Endometrial microvascular endothelial cells (primary cell): ENCODE results near the gene RFC3. TPM values are rescaled to one million over a fixed set of nuclear protein-coding genes. Genes with fewer than 3 reads are reported as not detected.
"Not testable (repeated sequence)": the region's sequence is repeated elsewhere in the genome, so short reads cannot be mapped to it uniquely, and the experiment has no call there.

ENCODE experiments used
- in situ Hi-C: cut with HindIII; loops from 2 replicates; pipeline ENCODE4 v1.10.0; 2017; ENCODE audit warnings: low sequenced_read_pairs, low pct_unique_long_range_greater_than_20kb; ENCODE audit errors: inconsistent ontology term
- total RNA-seq: library from RNA; depleted of rRNA; stranded (reverse); fragments of >200 nt; gene quantifications from one replicate; pipeline ENCODE4 v1.2.3, GENCODE V29; 2015; ENCODE audit errors: inconsistent ontology term

The RFC3 gene
- total RNA-seq, 1 donor from 2014 or later = 23.6 TPM

DNA sequence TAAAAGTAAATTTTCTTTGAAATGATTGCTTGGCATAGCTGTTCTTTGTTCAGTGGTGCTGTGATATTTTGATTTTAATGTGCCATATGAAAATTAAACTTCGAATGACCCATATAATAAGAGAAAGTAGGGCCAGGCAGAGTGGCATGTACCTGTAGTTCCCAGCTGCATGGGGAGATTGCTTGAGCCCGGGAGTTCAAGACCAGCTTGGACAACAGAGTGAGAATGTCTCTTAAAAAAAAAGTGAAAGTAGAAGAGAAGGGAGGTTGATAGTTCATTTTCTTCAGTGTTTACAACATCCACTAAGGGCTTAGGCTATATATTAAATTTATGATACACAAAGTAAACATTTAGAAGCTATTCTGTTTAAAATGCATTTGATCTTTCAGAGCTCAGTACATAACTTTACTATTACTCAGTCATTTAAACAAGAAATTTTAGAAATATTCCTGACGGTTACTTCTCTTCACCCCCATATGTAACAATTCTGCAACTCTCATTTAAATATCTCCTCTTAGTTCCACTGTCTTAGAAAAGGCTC is 17.2 kb upstream of the RFC3 start:
- in situ Hi-C loops = no loop called here

DNA sequence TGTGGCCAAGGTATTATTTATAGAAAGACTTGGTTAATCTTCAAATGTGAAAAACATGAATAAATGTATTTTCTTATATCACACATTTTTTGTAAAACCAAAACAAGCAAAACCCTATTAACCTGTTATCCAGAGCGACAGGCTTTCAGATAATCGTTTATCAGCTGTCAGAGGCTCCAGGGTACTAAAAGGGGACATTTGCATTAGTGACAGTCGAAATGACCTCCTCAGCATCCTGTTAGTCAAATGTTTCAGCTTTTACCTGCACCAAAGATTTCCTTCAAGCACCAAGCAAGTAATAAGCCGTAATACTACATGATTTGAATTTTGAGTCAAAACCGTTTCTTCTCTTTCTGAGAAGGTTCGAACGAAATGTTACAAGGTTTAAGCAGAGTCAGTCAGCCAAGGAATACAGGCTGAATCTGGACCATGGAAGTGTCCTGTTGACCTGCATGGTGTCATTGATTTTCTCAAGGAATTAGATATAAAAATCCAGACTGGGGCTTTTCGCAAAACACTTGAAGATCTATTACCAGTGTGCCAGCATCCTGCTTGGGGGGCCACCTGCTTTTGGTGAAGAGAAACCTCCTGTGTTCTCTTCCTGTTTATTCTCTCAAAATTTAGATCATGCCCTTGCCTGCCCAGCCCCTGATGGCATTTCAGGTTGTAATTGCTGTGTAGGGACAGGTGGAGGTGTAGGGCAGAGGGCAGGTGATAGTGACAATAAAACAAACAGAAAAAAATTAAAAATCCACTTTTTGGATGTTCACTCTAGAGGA is 11.3 kb upstream of the RFC3 start:
- in situ Hi-C loops = no loop called here

DNA sequence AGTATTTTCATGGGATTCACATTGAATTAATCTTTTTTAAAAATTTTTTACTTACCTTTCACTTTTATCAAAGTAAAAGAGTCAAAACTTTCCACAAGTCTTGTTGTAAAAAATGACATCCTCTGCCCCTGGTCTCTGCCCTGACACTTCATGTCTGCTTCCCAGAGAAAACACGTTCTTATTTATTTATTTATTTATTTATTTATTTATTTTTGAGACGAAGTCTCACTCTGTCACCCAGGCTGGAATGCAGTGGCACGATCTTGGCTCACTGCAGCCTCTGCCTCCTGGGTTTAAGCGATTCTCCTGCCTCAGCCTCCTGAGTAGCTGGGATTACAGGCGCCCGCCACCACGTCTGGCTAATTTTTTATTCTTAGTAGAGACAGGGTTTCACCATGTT is 5.1 kb upstream of the RFC3 start:
- in situ Hi-C loops = not testable (repeated sequence)

DNA sequence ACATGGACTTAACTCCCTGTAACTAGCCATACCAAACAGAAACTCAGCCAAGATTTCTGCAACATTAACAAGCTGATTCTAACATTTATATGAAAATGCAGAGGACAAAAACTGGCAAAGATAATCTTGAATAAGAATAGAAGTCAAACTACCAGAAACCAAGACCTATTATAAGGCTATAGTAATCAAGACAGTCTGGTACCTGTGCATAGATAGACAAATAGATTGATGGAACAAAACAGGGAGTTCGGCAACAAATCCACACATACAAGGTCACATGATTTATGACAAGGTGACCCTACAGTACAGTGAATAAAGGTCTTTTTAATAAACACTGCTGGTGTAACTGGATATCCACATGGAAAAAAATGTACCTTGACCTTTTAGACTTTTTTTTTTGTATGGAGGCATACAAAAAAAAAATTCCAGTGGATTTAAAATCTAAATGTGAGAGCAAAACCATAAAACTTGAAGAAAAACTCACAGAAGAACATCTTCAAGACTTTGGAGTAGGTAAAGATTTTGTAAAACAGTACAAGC is 2.9 kb upstream of the RFC3 start:
- in situ Hi-C loops = no loop called here

DNA sequence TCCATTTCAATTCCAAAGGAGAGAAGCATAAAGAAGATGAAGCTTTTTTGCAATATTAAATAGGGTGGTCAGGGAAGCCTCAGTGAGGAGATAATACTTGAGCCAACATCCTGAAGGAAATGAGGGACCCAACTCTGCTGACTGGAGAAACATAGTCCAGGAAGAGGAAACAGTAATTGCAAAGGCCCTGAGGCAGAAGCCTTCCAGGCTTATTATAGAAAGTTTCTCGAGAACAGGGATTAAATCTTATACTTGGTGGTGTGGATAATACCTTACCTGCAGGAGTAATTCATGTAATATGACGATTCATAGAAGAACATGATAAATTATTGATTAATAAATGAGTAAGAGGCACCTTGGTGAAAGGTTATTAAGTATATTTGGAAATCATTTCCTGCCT is 1.0 kb upstream of the RFC3 start:
- in situ Hi-C loops = no loop called here

DNA sequence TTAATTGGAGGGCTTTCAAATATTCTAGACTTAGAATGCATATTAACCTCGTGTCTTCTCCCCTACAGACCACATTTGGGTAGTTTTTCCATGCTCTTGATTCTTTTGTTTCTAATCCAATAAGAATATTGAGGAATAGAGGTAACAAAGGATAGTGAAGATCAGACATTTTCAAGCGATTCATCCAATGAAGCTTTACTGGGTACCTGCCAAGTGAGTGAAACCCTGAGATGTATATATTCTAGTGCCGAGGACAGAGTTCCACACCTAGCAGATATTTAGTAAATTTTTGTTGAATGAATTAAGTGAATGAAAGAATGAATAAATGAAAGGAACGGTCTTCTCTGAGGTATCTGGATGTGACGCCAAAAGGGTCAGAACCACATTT is 442 bp upstream of the RFC3 start:
- in situ Hi-C loops = no loop called here

DNA sequence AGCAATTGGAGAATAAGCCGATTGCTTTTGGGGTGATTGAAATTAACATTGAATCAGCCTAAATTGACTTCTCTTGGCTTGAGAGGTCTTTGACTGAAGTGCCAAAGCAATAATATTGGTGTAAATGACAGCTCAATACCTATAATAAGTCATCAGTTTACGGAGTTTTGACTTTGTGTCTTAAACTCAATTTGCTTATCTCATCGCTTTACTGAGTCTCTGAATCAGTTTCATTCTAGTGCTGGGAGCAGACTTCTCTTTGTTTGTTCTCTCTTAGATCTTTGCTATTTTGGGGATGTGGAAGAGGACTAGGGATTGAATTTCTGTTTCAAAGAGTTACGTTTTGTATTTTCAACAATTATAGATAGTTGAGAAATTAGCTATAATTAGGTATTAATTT is 7.1 kb downstream of the RFC3 start:
- in situ Hi-C loops = no loop called here

DNA sequence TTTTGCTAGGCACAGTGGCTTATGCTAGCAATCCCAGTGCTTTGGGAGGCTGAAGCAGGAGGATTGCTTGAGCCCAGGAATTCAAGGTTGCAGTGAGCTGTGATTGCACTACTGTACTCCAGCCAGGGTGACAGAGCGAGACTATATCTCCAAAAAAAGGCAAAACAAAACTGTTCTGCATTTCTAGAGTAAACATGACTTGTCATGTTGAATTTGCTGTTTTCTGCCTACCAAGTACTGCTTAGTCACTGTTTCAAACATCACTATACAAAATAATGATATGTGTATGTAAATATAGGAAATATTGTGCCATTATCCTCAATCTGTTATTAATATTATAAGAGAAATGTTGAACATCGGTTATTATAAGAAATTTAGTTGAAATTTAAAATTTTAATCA is 9.2 kb downstream of the RFC3 start:
- in situ Hi-C loops = no loop called here

DNA sequence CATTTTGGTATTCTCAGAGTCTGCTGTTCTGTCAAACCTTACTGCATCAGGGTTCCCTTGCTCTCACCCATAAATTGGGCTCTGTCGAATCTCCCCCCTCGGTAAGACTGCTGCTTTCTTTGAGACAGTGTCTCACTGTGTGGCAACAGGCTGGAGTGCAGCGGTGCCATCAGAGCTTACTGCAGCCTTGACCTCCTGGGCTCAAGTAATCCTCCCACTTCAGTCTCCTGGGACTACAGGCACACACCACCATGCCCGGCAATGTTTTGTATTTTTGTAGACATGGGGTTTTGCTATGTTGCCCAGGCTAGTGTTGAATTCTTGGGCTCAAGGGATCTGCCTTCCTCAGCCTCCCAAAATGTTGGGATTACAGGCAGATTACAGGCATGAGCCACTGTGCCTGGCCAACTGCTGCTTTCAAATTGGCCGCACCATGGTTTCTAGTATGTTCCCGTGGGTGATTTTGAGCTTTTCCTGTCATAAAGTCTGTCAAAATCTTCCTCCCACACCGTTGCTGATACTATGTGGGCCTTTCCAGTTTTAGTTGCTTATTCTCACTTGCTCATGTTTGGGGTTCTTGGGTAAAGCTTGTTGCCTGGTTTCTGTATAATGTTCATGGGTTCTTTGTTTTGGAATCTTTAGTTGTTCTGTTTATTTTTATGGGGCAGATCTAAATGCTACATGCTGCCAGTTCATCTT is 10.6 kb downstream of the RFC3 start:
- in situ Hi-C loops = no loop called here

DNA sequence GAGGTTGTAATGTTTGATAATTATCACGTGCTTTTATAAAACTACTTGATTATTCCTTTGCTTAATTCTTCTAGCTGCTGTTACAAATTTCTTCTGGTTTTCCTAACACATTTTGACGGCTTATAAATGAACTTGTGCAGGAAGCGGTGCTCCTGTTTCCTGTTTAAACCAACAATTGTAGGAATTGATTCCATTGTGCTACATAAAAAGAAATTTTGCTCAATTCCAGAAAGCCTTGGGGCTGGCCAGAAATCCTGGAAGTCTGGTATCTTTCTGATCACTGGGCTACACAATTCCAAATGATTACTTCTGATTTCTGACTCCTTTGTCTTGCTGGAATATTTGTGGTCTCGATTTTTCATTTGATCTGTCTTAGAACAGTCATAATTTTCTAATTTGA is 14.9 kb downstream of the RFC3 start:
- in situ Hi-C loops = no loop called here

DNA sequence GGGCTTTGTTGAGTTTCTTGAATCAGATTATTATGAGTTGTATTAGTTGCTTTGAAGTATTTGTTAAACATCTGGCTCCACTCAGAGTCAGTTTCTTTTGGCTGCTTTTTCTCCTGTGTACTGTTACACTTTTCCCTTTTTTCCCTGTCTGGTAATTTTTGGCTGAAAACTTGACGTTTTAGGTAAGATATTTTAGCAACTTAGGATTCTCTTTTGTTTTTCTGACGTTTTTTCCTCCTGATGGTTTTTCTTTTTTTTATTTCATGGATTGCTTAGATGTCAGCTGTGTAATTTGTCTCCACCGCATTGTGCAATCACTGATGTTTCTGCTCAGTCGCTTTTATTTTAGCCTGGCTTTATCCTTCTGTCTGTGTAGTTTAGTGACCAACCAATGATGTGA is 20.7 kb downstream of the RFC3 start:
- in situ Hi-C loops = no loop called here

DNA sequence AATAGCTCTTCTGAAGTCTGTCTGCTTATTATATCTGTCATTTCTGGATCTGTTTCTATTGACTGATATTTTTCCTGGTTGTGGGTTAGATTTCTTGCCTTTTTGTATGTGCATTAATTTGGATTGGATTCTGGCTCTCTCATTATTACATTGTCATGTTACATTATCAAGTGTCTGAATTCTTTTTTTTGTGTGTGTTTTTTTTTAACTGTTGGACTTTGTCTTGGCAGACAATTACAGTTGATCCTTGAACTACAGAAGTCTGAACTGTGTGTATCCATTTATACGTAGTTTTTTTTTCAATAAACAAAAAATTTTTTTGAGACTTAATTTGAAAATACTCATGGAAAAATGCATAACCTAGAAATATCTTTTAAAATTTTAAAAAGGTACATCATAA is 22.5 kb downstream of the RFC3 start:
- in situ Hi-C loops = no loop called here

DNA sequence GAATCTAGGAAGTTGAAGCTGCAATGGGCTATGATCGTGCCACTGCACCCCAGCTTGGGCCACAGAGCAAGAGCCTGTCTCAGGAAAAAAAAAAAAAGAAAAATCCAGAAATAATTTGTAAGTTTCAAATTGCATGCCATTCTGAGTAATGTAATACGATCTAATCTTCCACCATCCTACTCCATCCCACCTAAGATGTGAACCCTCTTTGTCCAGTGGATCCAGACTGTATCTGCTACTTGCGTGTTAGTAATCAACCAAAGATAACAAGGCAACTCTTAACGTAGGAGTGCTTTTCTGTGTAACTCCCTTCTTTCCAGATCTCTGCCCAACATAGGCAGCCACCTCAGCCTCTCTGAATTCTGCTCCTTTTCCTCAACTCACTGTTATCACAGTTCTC is 24.3 kb downstream of the RFC3 start:
- in situ Hi-C loops = no loop called here

DNA sequence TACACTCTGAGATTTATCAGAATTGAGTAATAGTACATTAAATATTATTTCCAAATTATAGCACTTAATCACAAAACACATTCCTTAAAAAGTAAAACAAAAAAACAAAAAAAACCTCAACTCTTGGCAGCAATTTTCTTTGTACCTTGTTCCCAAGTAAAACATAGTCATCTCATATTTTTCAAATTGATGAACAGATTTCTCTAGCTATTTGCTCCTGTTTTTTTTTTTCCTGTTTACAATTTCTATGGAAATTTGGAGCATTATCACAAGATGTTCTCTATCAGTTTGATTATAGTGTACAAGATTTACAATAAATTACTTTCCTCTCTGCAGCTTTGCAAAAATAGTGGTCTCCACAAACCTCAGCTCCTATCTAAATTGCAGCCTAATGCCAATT is 25.0 kb downstream of the RFC3 start:
- in situ Hi-C loops = no loop called here

DNA sequence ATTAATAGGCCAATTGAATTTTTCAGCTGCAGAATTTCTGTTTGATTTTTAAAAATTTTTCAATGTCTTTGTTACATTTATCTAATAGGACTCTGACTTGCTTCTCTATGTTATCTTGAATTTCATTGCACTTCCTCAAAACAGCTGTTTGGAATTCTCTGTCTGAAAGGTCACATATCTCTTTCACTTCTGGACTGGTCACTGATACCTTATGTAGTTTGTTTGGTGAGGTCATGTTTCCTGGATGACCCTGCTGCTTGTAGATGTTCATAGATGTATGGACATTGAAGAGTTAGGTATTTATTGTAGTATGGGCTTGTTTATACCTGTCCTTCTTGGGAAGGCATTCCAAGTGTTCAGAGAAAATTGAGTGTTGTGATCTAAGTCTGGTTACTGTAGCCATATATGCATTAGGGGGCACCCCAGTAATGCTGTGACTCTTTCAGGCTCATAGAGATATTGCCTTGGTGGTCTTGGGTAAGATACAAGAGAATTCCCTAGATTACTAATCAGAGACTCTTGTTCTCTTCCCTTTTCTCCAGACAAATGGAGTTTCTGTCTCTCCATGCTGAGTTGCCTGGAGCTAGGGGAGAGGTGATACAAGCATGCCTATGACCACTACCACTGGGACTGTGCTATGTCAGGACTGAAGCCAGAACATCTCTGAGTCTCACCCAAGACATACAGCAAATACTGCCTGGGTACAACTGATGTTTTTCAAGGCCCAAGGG is 27.8 kb downstream of the RFC3 start:
- in situ Hi-C loops = no loop called here

DNA sequence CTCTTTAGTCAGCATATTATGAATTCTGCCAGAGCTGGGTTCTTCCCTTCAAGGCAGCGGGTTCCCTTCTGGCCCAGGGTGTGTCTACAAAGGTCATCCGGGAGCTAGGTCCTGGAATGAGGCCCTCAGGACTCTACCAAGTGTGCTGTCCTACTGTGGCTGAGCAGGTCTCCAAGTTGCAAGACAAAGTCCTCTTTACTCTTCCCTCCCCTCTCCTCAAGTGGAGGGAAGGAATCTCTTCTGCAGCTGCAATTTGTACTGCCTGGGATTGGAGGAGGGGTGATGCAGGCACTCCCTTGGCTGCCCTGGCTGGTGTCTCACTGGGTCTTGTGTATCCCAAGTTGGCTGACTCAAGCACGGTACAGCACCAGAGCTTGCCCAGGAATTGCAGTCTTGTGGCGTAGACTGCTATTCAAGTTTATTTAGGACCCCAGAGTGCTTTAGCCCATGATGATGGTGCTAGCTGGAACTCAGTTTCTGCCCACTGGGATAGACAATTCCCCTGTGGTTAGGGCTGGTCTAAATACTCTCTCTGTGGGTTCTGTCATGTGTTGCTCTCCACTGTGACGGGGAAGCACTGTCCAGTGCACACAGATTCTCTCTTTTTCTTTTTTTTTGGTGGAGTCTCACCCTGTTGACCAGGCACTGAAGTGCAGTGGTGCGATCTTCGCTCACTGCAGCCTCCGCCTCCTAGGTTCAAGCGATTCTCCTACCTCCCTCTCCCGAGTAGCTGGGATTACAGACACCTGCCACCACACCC is 28.5 kb downstream of the RFC3 start:
- in situ Hi-C loops = no loop called here

DNA sequence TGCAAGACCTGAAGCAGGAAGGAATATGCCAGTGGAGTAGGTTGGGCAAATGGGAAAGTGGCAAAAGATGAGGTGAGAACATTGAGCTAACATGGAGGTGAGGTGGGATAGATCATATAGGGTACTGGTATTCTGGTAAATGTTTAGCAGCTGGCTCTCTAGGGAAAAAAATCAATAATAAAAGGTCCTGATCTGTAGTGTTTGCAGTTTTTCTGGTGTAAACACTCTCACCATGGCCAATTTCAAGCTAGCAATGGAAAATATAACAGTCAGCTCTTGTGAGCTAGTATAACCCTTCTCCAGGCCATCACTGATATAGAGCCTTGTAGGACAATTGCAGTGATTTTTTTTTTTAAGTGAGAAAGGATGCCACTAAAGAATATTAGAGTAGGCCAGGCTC is 31.3 kb downstream of the RFC3 start:
- in situ Hi-C loops = no loop called here

DNA sequence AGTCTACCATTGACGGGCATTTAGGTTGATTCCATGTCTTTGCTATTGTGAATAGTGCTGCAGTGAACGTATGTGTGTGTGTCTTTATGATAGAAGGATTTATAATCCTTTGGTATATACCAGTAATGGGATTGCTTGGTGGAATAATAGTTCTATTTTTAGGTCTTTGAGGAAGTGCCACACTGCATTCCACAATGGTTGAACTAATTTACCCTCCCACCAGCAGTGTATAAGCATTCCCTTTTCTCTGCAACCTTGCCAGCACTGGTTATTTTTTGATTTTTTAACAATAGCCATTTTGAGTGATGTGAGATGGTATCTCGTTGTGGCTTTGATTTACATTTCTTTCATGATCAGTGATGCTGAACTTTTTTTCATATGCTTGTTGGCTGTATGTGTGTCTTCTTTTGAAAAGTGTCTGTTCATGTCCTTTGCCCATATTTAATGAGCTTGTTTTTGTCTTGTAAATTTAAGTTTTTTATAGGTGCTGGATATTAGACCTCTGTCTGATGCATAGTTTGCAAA is 37.5 kb downstream of the RFC3 start:
- in situ Hi-C loops = no loop called here
